Activated T-cell treated with anti-CD3 and anti-CD28 coated beads, Interleukin-2, amount 50 U/mL, for 48 hours (primary cell): Measurements from ENCODE around the gene SLMAP.

Experiments used
- DNase-seq, 2 experiments: peaks; one replicate each; pipeline ENCODE4 v3.0.0-alpha.2; 2020

The SLMAP gene, protein sequence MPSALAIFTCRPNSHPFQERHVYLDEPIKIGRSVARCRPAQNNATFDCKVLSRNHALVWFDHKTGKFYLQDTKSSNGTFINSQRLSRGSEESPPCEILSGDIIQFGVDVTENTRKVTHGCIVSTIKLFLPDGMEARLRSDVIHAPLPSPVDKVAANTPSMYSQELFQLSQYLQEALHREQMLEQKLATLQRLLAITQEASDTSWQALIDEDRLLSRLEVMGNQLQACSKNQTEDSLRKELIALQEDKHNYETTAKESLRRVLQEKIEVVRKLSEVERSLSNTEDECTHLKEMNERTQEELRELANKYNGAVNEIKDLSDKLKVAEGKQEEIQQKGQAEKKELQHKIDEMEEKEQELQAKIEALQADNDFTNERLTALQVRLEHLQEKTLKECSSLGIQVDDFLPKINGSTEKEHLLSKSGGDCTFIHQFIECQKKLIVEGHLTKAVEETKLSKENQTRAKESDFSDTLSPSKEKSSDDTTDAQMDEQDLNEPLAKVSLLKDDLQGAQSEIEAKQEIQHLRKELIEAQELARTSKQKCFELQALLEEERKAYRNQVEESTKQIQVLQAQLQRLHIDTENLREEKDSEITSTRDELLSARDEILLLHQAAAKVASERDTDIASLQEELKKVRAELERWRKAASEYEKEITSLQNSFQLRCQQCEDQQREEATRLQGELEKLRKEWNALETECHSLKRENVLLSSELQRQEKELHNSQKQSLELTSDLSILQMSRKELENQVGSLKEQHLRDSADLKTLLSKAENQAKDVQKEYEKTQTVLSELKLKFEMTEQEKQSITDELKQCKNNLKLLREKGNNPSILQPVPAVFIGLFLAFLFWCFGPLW

DNA sequence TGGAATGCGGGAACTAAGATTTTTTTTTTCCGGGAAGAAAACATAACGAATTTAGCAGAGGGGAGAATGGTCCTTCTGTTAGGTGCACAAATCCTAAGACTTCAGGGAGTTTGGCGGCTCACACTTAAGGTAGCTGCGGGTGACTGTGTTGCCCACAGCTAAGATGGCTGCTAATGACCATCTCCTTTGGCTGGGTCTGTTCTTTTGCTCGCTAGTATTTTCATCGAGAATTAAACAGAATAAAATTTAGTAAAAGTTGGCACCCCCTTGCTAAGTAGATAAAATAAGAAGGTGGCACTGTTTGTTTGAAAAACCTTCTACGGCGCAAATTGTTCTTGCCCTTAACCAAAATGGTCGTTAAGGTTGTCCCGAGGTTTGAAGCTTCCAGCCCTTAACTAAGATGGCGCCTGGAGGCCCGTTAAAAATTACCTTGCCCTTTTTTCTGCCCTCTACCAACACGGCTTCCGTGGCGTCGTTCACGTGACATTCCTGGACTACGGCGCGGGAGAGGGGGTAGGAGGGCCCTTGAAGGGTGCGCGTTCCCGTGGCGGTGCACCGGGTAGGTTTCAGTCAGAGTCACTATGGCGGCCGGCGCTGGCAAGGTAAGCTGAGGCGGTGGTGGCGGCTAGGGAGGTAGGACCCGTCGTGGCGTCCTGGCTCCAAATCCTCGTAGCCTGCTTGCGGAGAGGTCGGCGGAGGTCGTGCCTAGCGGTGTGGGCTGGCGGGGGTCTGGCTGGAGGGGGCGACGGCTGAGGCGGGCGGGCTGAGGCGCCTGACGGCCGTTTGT, at the start of gene SLMAP:
Gene SLMAP (plus strand): TSS at position 569 of the 787 bp plus-strand sequence. CDS start 1,343 bp downstream, outside the sequence.
- DNase-seq = peak; percentile 96

- DNase-seq = no peak
Observed at GRCh38 chr3:57706462-57706861, 49.6 kb upstream of the SLMAP start.

DNA sequence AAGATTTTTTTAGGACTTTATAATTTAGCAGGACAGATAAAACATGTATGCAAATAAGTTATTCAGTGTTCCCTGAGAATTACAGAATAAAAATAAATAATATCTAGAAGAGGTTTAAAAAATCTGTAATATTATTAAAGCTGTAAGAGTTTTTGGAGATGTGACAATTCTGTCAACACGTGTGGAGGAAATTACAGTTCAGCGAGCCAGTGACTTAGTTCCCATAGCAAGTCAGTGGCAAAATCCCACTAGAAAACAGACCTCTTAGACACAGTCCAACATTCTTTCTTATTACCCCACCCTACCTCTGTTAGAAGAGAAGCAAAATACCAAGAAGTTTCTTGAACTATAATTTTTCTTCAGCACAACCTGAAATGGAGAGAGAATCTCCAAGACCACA, 47.1 kb upstream of the SLMAP start:
- no peak for DNase-seq

DNA sequence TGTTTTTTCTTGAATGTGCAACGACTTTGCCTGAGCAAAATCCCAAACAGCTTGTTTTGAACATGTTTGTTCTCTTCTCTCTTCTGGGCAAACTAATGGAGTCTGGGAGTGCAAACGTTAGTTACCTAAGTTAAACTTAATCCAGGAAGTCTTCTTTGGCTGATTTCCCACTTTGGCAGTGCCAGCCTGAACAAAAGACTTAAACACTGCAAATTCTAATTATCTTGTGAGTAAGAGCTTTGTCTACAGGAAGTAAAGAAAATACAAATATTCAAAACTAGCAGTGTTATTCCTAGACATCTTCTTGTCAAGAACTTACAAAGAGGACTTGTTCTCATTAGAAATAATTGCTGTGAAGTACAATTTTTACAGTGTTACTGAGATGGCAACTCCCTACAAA, 46.5 kb upstream of the SLMAP start:
- no peak for DNase-seq

DNA sequence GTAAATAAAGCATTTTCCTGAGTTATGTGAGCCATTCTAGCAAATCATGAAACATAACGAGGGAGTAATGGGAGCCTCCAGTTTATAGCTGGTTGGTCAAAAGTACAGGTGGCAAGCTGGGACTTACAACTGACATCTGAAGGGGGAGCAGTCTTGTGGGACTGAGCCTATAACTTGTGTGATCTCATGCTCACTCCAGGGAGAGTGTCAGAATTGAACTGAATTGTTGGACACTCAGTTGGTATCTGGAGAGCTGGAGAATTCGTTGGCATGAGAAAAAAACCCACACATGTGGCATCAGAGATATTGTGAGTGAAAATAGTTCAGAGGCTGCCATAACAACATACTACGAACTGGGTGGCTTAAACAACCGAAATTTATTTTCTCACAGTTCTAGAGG, 40.4 kb upstream of the SLMAP start:
- no peak for DNase-seq

DNA sequence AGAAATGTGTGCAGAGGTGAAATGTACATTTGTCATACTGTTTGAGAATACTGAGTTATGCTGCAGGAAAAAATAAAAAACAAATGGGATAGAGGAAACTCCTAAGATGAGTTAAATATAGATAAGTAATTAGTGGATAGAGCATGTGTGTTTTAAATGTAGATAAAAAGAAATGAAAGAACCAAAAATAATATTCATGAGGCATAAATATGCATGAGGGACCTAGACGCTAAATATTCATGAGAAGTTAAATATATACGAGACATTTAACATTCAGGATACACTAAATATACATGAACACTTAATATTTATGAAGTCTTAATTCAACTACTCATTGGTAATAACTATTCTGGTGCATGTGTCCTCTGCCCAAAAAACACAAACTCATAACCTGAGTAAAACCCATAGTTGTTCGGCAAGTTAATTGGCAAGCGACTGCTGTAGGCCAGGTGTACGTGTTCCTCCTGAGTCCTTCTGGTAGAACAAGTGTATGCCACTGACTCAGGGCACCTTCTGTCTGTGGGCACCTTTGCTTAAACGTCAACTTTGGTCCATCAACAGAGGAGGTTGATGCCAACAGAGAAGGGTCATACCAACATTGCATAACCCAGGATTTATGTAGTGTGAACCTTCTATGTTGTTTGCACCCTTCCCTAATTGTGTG, 38.8 kb upstream of the SLMAP start:
- no peak for DNase-seq

GRCh38 chr3:57718118-57718517, 38.0 kb upstream of the SLMAP start:
- DNase-seq = no peak

DNA sequence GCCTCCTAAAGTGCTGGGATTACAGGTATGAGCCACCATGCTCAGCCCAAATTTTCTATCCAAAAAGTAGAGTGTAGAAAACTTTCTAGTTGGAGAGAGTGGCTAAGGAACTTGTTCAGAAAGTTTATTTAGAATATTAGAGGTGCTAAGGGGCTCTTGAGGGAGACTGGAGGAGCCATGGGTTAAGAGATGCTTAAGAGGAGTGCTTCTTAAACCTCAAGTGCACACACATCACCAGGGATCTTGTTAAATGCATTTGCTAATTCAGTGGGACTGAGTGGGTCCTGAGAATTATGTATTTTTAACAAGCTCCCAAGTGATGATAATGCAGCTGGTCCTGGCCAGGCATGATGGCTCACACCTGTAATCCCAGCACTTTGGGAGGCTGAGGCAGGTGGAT, 29.7 kb upstream of the SLMAP start:
- no peak for DNase-seq

GRCh38 chr3:57727106-57727505, 29.0 kb upstream of the SLMAP start:
- DNase-seq = no peak

DNA sequence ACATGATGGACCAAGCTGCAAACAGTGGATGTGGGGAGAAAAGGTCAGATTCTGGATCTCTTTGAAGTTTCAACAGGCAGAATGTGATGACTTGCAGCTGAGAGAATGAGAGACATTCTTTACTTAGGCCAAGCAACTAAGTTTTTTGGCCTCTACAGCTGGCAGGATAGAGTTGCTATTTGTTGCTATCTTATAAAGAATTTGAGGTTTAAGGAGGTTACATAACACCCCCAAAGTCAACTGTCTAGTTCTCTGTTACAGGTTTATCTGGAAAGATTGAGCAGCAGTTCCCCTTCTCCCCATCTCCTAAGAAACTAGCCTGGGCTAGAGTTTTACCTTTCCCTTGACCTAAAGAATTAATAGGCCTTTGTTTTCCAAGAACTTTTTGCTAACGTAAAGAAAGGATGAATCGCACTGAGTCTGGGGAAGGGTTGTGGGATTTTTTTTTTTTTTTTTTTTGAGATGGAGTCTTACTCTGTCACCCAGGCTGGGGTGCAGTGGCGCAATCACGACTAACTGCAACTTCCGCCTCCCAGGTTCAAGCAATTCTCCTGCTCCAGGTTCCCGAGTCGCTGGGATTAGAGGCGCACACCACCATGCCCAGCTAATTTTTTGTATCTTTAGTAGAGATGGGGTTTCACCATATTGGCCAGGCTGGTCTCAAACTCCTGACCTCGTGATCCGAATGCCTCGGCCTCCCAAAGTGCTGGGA, 26.6 kb upstream of the SLMAP start:
- DNase-seq = no peak

DNA sequence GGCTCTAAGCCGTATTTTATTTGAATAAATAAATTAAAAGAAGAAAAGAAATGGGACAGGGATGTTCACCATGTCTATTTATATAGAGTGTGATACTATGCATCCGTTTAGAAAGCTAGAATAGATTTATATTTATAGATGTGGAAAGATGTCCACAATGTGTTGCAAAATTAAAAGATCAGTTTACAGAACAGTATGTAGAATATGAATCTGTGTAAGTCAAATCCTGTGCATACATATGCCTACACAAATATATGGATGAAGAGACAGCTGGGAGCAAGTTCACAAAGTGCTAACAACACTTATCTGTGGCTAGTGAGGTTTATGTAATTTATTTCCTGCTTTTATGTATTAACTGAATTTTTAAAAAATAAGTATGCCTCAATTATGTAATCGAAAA, 25.4 kb upstream of the SLMAP start:
- DNase-seq = no peak

DNA sequence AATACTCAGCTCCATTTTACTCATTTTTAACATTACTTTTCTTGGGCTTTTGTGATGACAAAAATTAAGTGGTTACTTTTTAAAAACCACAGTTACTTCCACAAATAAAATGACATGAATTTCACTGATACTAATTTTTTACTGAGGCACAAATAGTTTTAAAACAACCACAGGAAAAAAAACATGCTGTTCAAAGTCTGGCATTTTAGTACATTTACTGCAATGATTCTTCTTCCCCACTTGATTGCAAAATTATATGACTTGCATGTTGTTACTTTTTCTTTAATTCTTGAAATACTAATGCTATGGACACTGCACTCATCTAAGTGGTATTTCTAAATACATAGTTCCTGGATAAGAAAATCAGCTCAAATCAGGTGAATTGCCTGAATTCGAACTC, 24.8 kb upstream of the SLMAP start:
- no peak for DNase-seq

DNA sequence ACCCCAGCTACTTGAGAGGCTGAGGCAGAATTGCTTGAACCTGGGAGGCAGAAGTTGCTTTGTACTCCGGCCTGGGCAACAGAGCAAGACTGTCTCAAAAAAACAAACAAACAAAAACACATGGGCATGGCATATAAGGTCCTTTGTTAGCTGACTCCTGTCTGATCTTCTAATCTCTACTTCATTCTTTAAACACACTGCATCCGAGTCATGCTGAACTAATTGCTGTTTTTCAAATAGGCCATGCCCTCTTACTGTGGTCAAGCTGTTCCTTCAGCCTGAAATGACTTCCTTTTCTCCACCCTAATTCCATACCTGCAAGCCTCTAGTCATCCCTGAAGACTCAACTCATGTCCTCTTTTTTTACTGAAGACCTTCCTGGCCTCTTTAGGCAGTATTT, 22.3 kb upstream of the SLMAP start:
- DNase-seq = no peak

DNA sequence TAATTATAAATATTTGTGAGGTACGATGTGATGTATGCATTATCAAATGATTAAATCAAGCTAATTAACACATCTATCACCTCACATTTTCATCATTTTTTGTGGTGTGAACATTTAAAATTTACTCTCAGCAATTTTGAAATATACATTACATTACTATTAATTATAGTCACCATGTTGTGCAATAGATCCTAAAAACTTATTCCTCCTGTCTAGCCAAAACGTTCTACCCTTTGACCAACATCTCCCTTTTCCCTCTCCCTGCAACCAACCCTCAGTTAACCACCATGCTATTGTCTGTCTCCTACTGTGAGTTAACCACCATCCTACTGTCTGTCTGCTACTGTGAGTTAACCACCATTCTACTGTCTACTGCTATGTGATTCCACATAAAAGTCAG, 20.7 kb upstream of the SLMAP start:
- DNase-seq = no peak

- no peak for DNase-seq
Observed at GRCh38 chr3:57737840-57738239, 18.3 kb upstream of the SLMAP start.

DNA sequence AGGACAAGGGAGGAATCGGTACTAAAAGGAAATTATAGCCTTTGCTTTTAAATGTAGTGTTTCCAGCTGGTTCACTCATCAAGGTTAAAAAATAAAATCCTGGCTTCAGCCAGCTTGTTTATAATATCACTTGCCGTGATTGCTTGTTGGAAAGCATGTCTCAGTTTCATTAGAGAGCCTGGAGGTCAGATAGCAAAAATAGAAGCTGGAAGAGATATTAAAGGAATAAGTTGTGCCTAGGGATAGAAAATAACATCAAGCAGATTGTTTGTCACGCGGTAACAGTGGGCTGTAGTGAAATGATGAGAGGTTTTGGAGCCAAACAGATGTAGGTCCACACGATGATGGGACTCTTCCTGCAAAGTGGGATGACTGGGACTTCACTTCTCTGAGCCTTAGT, 17.7 kb upstream of the SLMAP start:
- no peak for DNase-seq

DNA sequence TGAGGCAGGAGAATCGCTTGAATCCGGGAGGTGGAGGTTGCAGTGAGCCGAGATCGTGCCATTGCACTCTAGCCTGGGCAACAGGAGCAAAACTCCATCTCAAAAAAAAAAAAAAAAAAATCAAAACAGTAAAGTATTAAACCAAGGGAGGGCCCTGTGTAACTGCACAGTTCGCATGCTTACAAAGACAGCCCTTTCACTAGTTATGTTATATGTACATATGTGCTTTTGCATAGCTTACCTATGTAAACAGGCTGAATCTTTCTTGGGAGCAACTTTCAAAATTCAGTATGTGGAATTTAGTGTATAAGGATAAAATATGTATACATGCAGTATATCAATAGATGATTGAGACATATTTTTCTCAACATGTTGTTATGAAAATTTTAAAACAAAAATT, 16.1 kb upstream of the SLMAP start:
- no peak for DNase-seq

GRCh38 chr3:57743496-57743895, 12.6 kb upstream of the SLMAP start:
- DNase-seq = no peak

- DNase-seq = no peak
Observed at GRCh38 chr3:57745101-57745500, 11.0 kb upstream of the SLMAP start.

DNA sequence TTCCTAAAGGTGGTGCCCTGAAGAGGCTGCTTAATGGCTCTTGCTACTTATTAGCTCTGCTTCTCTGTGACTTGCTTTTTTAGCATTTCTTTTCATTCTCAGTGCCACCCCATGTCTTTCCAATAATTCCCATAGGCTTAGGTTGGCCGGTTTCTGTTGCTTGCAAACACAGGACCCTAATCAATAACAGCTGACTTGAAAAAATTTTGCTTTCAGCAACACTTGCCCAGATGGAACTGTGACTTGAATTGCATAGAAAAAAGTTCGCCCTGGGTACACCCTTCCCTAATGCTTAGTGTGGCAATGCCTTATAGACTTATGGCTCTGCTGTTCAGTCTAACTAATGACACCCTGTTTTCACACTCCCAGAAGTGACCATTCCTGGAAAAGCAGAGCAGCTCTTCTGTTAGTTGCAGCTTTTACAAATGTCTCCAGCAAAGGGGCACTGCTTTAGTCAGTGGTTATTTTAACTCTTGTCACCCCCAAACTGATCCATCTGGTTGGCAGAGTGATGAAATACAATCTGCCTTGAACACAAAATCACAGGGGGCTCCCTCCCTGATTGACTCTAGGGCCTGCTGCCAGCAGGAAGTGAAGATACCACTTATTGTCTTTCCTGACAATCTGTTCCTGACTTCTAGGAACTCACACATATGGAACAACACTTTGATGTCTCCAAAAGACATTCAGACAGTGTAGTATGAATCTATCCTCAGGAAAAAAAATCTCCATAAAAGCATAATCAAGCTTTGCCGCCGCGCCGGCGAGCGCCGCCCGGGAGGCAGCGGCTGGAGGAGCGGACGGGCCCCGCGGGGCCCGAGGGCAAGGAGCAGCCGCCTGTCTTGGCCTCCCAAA, 9.7 kb upstream of the SLMAP start:
- no peak for DNase-seq

- DNase-seq = no peak
Observed at GRCh38 chr3:57749542-57749941, 6.6 kb upstream of the SLMAP start.
